Kidney capillary endothelial cell (primary cell): ENCODE measurements around the gene CCDC102A.
"Not testable (repeated sequence)": the region's sequence is repeated elsewhere in the genome, so short reads cannot be mapped to it uniquely, and the experiment has no call there.

ENCODE experiments used
- DNase-seq: peaks from one replicate; pipeline ENCODE4 v3.0.0-alpha.2; 2018; ENCODE audit warnings: low spot score

CCDC102A gene

DNA sequence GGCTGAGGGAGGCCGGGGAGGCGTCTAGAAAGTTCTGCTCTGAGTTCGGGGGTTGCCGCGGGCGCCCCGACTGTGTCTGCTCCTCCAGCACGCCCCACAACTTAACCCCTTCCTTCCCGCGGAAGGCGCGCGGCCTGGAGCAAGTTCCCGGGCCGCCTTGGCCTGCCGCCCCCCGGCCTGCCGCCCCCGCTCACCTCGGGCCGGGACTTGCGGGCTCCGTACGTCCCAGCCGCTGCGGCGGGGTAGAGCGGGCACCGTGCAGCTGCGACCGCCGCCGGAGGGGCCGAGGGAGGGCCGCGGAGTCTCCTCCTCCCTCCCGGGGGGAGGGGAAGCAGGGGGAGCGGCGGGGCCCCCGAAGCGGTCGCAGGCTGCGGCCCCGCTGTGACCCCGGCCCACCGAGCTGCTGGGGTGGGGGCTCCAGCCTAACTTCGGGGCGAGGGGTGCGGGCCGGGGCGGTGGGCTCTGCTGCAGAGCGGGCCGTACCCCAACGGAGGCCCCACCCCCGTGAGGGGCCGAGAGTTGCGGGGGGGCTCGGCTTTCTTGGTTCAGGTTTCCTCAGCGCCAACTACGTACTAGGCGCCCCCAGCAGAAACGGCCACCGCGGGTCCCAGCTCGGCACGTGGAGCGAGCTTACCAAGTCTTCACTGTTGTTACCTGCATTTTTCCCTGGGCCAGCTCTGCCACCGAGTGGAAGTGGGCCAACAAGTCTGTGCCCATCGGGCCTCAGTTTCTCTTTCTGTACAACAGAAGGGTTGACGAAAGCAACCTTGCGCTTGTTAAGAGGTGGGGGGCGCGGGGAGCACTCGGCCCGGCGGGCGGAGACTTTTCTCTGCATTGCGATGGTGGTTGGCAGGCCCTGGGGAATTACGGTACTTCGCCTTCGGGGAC lies at the start of gene CCDC102A:
TSS of gene CCDC102A (minus strand) at position 266 of the 888 bp plus-strand sequence. CDS start 7,394 bp downstream, outside the sequence.
- DNase-seq = no peak

DNA sequence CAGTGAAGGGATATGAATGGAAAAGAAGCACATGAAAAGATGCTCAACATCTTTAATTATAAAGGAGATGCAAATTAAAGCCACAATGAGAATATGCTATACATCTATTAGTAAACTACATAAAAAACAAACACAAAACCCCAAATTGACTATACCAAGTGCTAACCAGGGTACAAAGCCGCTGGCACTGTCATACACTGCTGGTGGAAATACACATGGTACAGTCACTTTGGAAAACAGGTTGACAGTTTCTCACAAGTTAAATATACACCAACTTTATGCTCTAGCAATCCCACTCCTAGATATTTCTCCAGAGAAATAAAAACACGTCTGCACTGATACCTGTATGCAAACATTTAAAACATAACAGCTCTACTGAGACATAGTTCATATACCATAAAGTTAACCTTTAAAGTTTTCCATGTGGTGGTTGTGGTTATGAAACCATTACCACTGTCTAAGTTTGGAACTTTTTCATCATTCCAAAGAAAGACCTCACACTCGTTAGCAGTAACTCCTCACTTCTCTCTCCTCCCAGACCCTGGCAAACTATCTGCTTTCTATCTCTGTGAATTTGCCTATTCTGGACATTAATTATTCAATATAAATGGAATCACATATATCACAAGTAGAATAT lies 48.8 kb upstream of the CCDC102A start:
- DNase-seq = no peak

DNA sequence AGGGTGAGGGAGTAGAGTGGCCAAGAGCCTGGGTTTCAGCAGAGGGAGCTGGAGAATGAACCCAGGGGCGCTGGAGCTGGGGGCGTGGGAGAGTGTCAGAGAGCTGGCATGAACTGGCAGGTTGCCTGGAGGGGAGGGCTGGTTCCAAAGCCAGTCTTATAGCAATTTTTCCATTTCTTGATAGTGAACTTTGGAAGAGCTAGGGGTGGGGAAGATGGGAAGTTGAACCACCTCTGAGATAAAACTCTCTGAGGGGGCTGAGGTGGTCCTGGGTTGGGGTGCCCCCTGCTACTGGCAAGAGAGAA lies 42.9 kb upstream of the CCDC102A start:
- DNase-seq = no peak

DNA sequence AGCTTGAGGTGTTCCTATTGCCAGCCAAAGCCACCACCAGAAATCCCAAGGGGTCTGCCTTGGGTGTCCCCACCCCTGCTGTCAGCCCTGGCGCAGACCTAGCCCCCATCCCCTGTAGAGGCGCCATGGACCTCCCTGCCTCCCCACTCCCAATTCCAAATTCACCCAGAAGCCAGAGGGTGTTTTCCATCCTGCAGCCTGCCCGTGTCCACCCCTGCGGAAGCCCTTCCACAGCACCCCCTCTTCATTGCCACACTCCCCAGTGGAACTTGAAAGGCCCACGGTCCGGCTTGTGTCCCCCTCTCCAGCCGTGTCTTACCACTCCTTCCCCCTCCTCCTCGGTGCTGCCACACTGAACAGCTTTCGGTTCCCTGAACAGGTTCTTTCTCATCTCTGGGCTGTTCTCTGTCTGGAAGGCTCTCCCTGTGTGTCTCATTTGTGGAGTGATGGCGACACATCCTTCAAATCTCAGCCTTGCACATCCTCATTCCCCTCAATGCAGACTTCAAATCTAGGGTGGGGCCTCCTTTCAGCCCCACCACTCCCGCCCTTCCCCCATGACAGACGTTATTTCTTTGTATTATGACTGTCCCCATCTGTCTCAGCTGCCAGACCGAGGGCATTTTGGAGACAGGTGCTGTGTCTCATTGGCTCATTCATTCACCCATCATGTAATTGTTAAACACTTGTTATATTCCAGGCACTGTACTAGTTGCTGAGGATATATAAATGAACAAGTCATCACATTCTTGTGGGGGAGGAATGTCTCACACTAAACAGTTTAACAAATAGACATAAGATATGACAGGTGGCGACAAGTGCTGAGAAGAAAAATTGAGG lies 42.4 kb upstream of the CCDC102A start:
- DNase-seq = no peak

DNA sequence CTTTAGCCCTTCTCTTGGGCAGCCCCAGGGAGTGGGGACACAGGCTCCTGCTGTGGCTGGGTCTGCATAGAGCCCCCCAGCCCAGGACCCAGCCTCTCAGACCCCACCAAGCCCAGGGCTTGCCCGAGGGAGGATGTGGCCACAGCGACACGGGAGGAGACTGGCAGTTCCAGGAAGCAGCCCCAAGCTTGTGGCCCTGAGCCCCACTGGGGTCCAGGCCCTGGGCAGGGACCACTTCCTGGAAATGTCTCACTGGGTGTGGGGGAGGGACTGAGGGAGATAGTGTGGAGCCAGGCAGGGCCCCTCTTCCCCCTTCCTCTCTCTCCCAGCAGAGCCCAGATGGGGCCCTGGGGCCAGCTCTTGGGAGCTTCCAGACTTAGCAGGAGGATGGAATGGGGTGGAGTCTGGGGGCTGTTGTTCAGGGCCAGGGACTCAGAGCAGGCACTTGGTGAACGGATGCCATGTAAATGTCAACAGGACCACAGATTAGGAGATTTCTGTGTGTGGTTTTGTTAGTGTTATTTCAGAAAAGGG lies 41.4 kb upstream of the CCDC102A start:
- DNase-seq = no peak

DNA sequence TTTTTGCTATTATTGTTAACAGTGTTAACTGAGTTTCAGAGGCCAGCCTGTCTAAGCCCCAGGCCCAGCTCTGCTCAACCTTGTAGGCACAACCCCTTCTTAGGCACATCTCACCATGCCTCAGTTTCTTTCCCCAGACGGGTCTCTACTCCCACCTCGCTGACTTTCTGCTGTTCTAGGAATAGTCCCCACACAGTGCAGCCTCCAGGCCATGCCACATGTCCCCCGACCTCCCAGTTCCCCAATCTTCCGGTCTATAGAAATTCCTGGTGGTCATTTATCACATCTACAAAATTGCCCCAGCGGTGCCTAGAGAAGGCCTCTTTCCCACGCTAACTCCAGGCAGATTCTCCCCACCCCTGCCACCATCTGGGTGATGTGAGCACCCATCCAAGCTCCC lies 40.8 kb upstream of the CCDC102A start:
- no peak for DNase-seq

DNA sequence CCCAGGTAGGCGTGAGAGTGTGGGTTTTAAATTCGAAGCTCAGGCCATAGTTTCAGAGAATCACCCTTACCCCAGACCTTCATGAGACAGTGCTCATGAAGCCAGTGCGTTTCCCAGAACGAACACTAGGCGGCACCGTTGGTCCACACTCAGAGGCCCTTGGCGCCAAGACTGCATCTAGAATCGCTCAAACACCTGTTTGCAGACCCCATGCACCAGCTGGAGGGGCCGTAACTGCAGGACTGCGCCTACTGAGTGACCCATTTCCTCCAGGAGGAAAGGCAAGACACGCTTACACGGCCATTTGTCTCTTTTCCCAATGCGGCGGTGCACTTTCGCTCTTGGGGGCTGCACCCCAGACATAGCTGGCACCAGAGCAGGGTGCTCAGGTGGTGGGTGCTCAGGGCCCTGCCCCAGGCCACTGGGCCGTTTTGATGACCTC lies 40.1 kb upstream of the CCDC102A start:
- peak; percentile 67 for DNase-seq

DNA sequence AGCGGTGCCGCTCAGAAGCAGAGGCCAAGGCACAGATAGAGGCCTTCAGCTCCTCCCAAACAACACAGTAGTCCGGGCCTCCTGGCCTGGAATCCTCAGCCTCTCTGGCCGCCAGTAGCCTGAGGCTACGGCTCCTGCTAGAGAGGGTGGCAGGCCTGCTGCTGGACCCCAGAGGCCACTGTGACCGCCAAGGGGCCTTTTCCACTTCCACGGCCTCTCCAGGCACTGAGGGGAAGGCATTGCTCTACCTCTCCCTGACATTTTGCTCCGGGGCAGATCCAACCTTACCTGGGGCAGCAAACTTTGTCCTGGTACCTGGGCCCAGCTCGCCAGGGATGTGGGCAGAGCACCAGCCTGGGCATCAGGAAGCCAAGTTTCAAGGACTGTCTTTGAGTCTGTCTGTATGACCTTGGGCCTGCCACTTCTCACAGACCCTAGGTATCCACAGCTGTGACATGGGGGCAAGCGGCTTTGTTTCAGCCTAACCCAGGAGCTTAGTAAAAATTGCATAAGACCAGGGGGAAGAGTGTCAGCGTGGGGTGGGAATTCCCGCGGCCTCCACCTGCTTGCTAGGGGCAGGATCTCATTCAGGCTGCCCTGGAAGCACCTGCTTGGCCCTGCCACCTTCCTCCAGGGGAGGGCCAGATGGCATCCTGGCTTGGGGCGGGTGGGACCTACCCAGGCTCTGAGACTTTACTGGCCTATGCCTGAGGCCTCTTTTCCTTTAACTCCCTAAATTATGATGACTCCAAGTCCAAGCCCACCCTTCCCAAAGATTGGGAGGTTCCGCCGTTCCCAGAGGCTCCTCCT lies 39.3 kb upstream of the CCDC102A start:
- no peak for DNase-seq

DNA sequence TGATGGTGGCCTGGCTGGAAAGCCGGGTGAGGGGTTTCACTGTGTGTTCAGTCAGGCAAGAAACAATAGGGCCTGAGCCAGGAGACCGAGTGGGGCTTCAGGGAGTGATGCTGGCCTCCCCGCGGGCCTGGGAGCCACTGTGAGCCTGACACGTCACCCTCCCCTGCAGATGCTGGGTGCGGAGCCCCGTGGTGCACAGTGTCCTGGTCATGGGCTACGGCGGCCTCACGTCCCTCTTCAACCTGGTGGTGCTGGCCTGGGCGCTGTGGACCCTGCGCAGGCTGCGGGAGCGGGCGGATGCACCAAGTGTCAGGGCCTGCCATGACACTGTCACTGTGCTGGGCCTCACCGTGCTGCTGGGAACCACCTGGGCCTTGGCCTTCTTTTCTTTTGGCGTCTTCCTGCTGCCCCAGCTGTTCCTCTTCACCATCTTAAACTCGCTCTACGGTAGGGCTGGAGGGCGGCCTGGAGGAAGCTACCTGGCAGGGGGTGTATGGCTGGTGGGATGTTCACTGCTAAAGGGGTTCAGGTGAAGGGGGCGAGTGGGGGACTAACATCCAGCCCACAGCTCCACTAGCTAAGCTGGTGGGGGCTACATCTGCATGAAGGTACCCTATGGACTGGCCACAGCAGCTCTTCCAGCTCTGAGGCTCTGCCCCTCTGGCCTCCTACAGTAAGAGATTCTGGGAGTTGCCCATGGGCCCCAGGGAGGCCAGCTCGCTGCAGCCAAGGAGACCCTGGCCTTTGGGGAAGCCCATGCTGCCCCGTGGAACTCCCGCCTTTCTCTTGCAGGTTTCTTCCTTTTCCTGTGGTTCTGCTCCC lies 38.5 kb upstream of the CCDC102A start:
- no peak for DNase-seq

DNA sequence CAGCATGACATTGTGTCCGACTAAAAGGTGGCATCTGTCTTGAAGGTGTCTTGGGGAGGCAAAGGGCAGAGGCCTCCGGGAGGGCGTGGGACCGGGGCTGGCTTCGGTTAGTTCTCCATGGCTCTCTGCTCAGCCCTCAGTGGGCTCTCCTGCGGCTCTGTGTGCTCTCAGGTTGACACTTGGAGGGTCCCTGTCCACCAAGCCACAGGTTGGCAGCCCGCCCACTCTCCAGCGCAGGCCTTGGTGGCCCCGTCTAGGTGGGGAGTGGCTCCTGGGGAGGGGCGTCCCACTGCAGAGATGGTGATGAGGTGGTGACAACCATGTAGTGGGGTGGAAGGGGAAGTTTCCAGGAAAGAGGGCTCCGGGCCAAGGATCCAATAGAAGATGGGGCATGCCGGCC lies 37.7 kb upstream of the CCDC102A start:
- DNase-seq = no peak

DNA sequence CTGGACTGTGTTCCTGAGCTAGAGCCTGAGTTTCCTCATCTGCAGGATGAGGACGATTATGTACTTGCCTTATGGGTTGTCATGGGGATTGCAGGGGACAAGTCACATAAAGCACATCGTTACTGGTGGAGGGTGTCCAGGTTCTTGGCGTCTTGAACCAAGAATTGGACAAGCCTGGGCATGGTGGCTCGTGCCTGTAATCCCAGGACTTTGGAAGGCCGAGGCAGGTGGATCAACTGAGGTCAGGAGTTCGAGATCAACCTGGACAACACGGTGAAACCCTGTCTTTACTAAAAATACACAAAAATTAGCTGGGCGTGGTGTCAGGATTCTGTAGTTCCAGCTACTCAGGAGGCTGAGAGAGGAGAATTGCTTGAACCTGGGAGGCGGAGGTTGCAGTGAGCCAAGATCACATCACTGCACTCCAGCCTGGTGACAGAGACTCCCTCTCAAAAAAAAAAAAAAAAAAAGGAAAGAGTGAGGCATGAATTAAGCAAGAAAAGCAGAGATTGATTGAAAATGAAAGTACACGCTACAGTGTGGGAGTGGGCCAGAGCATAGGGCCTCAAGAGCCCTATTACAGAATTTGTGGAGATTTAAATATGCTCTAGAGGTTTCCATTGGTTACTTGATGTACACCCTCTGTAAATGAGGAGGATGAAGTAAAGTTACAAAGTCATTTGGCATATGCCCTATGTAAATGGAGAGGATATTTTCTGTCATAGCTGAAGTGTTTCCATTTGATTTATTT lies 36.8 kb upstream of the CCDC102A start:
- no peak for DNase-seq

DNA sequence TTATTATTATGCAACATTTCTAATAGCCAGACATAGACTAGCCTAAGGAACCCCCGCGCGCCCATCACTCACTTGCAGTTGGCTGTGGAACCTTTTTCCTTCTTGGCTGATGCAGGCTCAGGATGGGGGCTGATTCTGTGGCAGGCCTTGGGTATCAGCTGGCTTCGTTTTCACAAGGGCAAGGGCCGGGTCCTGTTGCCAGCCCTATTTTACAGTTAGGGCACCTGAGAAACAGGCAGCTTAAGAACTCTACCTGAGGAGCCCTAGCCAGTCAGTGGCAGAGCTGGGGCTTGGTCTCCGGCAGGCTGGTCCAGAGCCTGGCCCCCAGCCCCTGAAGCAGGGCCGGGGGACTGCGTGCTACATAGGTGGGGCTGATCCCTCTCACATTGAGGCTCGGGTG lies 34.7 kb upstream of the CCDC102A start:
- no peak for DNase-seq

DNA sequence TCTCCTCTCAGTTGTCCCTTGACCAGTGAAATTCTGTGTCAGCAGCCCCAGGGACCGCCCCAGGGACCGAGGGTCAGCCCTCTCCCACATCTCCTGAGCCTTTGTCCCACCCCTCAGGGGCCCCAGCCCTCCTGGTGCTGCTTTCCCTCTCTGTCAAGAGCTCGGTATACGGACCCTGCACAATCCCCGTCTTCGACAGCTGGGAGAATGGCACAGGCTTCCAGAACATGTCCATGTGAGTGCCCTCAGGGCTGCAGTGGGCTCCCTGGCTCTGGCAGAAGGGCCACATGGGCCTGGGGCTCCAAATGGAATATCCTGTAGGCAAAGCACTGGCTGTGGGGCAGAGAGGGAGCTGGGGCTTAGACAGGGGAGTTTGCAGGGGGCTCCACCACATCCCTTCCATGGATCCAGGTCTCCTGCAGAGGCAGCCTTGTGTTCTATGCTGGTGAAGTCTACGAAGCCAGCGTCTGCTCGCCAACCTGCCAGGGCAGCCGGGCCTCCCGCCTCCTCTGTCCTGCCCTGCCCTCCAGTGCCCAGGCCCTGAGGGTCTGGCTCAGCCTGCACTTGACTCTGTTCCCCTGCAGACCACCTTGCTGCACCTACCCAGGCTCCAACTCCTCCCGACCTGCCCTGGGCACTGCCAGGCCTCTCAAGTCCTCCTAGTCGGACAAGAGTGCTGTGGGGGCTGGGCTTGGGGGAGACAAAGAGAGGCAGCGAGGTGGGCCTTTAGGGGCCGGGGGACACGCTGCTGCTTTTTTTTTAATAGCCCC lies 34.1 kb upstream of the CCDC102A start:
- DNase-seq = no peak

DNA sequence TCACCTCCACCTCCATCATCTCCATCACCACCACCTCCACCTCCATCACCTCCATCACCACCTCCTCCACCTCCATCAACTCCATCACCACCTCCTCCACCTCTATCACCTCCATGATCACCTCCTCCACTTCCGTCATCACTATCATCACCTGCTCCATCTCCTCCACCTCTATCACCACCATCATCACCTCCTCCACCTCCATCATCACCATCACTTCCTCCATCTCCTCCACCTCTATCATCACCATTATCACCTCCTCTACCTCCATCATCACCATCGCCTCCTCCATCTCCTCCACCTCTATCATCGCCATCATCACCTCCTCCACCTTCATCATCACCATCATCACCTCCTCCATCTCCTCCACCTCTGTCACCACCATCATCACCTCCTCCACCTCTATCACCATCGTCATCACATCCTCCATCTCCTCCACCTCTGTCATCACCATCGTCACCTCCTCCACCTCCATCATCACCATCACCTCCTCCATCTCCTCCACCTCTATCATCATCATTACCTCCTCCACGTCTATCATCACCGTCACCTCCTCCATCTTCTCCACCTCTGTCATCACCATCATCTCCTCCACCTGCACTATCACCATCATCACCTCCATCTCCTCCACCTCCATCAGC lies 33.1 kb upstream of the CCDC102A start:
- DNase-seq = no peak

DNA sequence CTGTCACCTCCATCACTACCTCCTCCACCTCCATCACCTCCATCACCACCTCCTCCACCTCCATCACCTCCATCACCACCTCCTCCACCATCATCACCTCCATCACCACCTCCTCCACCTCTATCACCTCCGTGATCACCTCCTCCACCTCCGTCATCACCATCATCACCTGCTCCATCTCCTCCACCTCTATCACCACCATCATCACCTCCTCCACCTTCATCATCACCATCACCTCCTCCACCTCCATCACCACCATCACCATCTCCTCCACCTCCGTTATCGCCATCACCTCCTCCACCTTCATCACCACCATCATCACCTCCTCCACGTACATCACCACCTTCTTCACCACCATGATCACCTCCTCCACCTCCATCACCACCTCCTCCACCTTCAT lies 32.4 kb upstream of the CCDC102A start:
- not testable (repeated sequence) for DNase-seq

DNA sequence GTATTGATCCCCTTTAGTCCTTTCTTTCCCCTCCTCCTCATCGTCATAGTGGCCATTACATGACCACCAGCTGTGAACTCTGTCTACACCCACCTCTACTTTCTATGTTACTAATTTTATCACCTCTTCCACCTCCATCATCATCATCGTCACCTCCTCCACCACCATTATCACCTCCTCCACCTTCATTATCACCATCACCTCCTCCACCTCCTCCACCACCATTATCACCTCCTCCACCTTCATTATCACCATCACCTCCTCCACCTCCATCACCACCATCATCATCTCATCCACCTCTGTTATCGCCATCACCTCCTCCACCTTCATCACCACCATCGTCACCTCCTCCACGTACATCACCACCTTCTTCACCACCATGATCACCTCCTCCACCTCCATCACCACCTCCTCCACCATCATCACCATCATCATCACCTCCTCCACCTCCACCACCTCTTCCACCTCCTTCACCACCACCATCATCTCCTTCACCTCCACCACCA lies 31.9 kb upstream of the CCDC102A start:
- no peak for DNase-seq

DNA sequence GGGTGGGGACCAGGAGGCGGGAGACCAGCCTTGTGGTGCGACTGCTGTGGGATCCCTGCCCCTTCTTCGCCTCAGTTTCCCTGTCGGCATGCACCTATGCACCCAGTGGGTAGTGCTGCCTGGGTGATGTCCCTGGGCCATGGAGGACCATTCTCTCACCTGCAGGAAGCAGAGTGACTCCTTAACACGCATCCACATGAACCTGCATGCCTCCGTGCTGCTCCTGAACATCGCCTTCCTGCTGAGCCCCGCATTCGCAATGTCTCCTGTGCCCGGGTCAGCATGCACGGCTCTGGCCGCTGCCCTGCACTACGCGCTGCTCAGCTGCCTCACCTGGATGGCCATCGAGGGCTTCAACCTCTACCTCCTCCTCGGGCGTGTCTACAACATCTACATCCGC lies 31.3 kb upstream of the CCDC102A start:
- no peak for DNase-seq

DNA sequence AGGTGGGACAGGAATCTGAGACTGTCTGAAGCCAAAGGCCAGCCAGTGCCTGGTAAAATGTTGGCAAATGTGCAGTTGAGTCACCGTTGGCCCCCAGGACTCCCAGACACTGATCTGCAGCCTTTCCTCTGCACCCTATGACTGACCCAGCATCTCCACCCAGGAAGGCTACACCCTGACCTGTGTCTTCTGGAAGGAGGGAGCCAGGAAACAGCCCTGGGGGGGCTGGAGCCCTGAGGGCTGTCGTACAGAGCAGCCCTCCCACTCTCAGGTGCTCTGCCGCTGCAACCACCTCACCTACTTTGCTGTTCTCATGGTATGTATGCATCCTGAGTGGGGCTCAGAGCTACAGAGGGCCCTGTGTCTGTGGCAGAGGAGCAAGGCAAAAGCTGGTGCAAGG lies 30.1 kb upstream of the CCDC102A start:
- no peak for DNase-seq

DNA sequence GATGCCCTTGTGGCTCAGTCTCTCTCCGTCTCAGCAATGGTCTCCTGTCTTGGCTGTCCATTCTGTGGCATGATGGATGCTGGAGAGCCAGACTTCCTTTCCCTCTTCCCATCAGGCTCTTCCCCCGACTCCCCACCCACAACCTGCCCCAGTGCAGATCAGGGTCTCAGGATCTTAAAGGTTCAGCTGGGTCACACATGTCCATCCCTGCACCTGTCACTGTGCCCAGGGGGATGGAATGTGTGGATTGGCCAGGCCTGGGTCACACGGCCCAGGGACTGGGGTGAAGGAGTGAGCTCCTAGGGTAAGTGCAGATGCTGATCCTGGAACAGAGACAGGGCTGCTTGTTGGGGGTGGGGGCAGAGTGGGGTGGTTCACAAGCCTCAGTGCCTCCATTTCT lies 29.1 kb upstream of the CCDC102A start:
- DNase-seq = no peak
